ENCODE measurements around the gene ADAMTS17. TPM values are rescaled to one million over a fixed set of nuclear protein-coding genes. Genes with fewer than 3 reads are reported as not detected.

ADAMTS17 gene
- total RNA-seq, 1 experiment from 2014 or later, result 4.2 TPM

- no peaks in the 10 kb centered on the region for H3K36me3 ChIP-seq (ENCODE audit: control insufficient read depth in 1 of 2, insufficient read depth in 2 of 2, low read length in 2 of 2)
- RAD21 ChIA-PET (ENCODE audit: low non-redundant PET in 1 of 2, low total read pairs in 2 of 2, uncharacterized antibody in 2 of 2, unreplicated experiment in 2 of 2), result no interaction called here
- H3K9me2 ChIP-seq (ENCODE audit: insufficient read depth), result no peaks in the 10 kb centered on the region
- no peaks in the 10 kb centered on the region for H3K4me1 ChIP-seq (ENCODE audit: control insufficient read depth in 1 of 2, insufficient read depth in 2 of 2, low read length in 2 of 2)
- H3K27me3 ChIP-seq (ENCODE audit: insufficient read depth, low read length), result no peaks in the 10 kb centered on the region
- no peak overlapping the region for H3K4me2 ChIP-seq (ENCODE audit: low read length)
- H3K4me3 ChIP-seq (replicated peaks in 1 of 2; ENCODE audit: low read depth in 1 of 2, low read length in 2 of 2), result no peak overlapping the region
- CTCF ChIA-PET, result no interaction called here
- POLR2A ChIA-PET, result no interaction called here
- H3K9ac ChIP-seq (ENCODE audit: low read length), result no peak overlapping the region
- DNase-seq (ENCODE audit: low read depth, low spot score) (no peak), ATAC-seq (no peak)
- intact Hi-C loops (cut with micrococcal nuclease), result no loop called here
- no peak overlapping the region for H2AFZ ChIP-seq (ENCODE audit: low read depth, low read length, poor library complexity, severe bottlenecking)
- TF ChIP-seq FOSL1 (IDR thresholded peaks at IDR 0.05; ENCODE audit: low read depth), result no peak
- H4K20me1 ChIP-seq (ENCODE audit: insufficient read depth), result no peaks in the 10 kb centered on the region
- no peaks in the 10 kb centered on the region for H3K9me3 ChIP-seq (ENCODE audit: control insufficient read depth in 1 of 2, insufficient read depth in 1 of 2, low read depth in 1 of 2, low read length in 2 of 2)
- no peaks in the 10 kb centered on the region for H3K79me2 ChIP-seq (ENCODE audit: insufficient read depth, low read length)
- H3K27ac ChIP-seq (ENCODE audit: low read depth, low read length), result no peak overlapping the region
- BruUV-seq (replicated peaks), result no TSS peak
Measured at GRCh38 chr15:99953886-99954285, 387.9 kb downstream of the ADAMTS17 start.

- H3K4me1 ChIP-seq (ENCODE audit: control insufficient read depth in 1 of 2, insufficient read depth in 2 of 2, low read length in 2 of 2), result no peaks in the 10 kb centered on the region
- intact Hi-C loops (cut with micrococcal nuclease), result no loop called here
- ChIA-PET RAD21 (ENCODE audit: low non-redundant PET in 1 of 2, low total read pairs in 2 of 2, uncharacterized antibody in 2 of 2, unreplicated experiment in 2 of 2) (no interaction called here), POLR2A (no interaction called here), CTCF (no interaction called here)
- H3K9ac ChIP-seq (ENCODE audit: low read length), result no peak overlapping the region
- no peaks in the 10 kb centered on the region for H3K36me3 ChIP-seq (ENCODE audit: control insufficient read depth in 1 of 2, insufficient read depth in 2 of 2, low read length in 2 of 2)
- BruUV-seq (replicated peaks), result no TSS peak
- no peak overlapping the region for H3K27ac ChIP-seq (ENCODE audit: low read depth, low read length)
- DNase-seq (ENCODE audit: low read depth, low spot score) (no peak), ATAC-seq (no peak)
- no peaks in the 10 kb centered on the region for H4K20me1 ChIP-seq (ENCODE audit: insufficient read depth)
- H3K9me3 ChIP-seq (ENCODE audit: control insufficient read depth in 1 of 2, insufficient read depth in 1 of 2, low read depth in 1 of 2, low read length in 2 of 2), result no peaks in the 10 kb centered on the region
- H3K4me3 ChIP-seq (replicated peaks in 1 of 2; ENCODE audit: low read depth in 1 of 2, low read length in 2 of 2), result no peak overlapping the region
- no peaks in the 10 kb centered on the region for H3K9me2 ChIP-seq (ENCODE audit: insufficient read depth)
- H3K27me3 ChIP-seq (ENCODE audit: insufficient read depth, low read length), result no peaks in the 10 kb centered on the region
- no peaks in the 10 kb centered on the region for H3K79me2 ChIP-seq (ENCODE audit: insufficient read depth, low read length)
- no peak overlapping the region for H3K4me2 ChIP-seq (ENCODE audit: low read length)
- no peak overlapping the region for H2AFZ ChIP-seq (ENCODE audit: low read depth, low read length, poor library complexity, severe bottlenecking)
- TF ChIP-seq ZBTB33 (IDR thresholded peaks at IDR 0.05; ENCODE audit: extremely low read depth, insufficient replicate concordance, low read length) (no peak), REST (IDR thresholded peaks at IDR 0.05; ENCODE audit: low read depth) (no peak), ZFX (IDR thresholded peaks at IDR 0.05) (no peak), ZNF274 (IDR thresholded peaks at IDR 0.05; ENCODE audit: low read depth, low read length) (no peak), TCF7L2 (IDR thresholded peaks at IDR 0.05; ENCODE audit: borderline replicate concordance, extremely low read depth, insufficient read depth, insufficient read length) (no peak)
Measured at GRCh38 chr15:99951511-99951910, 390.3 kb downstream of the ADAMTS17 start.

All from HCT116 (cell line).